ENCODE data around the gene TRIM37. TPM values are rescaled to one million over a fixed set of nuclear protein-coding genes. Genes with fewer than 3 reads are reported as not detected.

The TRIM37 gene
- polyA plus RNA-seq, 1 of the 3 experiments (the other 2 are of a cell fraction) = 20.5 TPM

- ChIA-PET CTCF (no interaction called here), POLR2A (no interaction called here)
- Histone ChIP-seq H3K4me2 (no peak overlapping the region), H3K9me3 (no peaks in the 10 kb centered on the region), H3K36me3 (replicated peaks in 1 of 2; ENCODE audit: control insufficient read depth in 1 of 2, insufficient read depth in 2 of 2, low read length in 1 of 2) (no peaks in the 10 kb centered on the region), H3K4me1 (ENCODE audit: control insufficient read depth in 1 of 2, insufficient read depth in 2 of 2, low read depth in 1 of 2, low read length in 1 of 2) (peaks cover 0 to 2% of the 10 kb centered on the region in 2 experiments; a peak in 1 of 4 replicates), H3K27ac (ENCODE audit: low read depth in 2 of 2, low read length in 1 of 2) (no peak overlapping the region), H3K9me2 (no peaks in the 10 kb centered on the region; the same call in 1 of the 2 replicates), H3K9ac (no peak overlapping the region), H2AFZ (ENCODE audit: low read depth) (no peak overlapping the region), H3F3A (replicated peaks; ENCODE audit: insufficient read depth) (no peaks in the 10 kb centered on the region), H3K27me3 (ENCODE audit: insufficient read depth) (no peaks in the 10 kb centered on the region), H3K79me2 (ENCODE audit: insufficient read depth) (no peaks in the 10 kb centered on the region), H3K4me3 (ENCODE audit: low read depth in 2 of 2, low read length in 1 of 2) (no peak overlapping the region), H4K20me1 (ENCODE audit: insufficient read depth) (no peaks in the 10 kb centered on the region)
- no peak for TF ChIP-seq ZBTB33 (IDR thresholded peaks at IDR 0.05; ENCODE audit: borderline replicate concordance, low read depth)
- no peak for TF ChIP-seq MAX (IDR thresholded peaks at IDR 0.05; ENCODE audit: low read depth)
- TF ChIP-seq REST (IDR thresholded peaks at IDR 0.05; ENCODE audit: low read depth, low read length) = no peak
- no peak for TF ChIP-seq FOXM1 (IDR thresholded peaks at IDR 0.05; ENCODE audit: low read depth)
- no peak for TF ChIP-seq TEAD4 (IDR thresholded peaks at IDR 0.05; ENCODE audit: borderline replicate concordance, insufficient read depth)
- no peak for TF ChIP-seq RAD21 (IDR thresholded peaks at IDR 0.05; ENCODE audit: low read length)
- no peak for TF ChIP-seq RCOR1 (IDR thresholded peaks at IDR 0.05; ENCODE audit: low read length)
- no peak for TF ChIP-seq USF1 (IDR thresholded peaks at IDR 0.05; ENCODE audit: borderline replicate concordance, low read depth)
- no peak for TF ChIP-seq GABPA (IDR thresholded peaks at IDR 0.05; ENCODE audit: low read depth)
- TF ChIP-seq FOXJ3 (CRISPR knock-in tag; IDR thresholded peaks at IDR 0.05) = no peak
- no peak for TF ChIP-seq EP300 (IDR thresholded peaks at IDR 0.05; ENCODE audit: borderline replicate concordance in 1 of 2, low read depth in 1 of 2, low read length in 1 of 2)
- no peak for TF ChIP-seq ELF1 (IDR thresholded peaks at IDR 0.05)
- TF ChIP-seq RXRA (IDR thresholded peaks at IDR 0.05; ENCODE audit: borderline replicate concordance, low read depth) = no peak
- TF ChIP-seq MEF2A (IDR thresholded peaks at IDR 0.05; ENCODE audit: borderline replicate concordance, low read depth) = no peak
- 70% methylated on average over 3 of the region's 3 CpGs for WGBS (ENCODE audit: low lambda C conversion rate)
- no peak for DNase-seq
Observed at GRCh38 chr17:58932956-58933355, 173.7 kb downstream of the TRIM37 start.

Small RNAs within 50 kb of the gene (small RNA-seq; reads per million reads assigned to genes)
- gene MIR301A (181 to 7,204 (median 2,652) reads per million in 7 experiments), gene MIR454 (11.7 to 1,076 (median 745) reads per million in 7 experiments), gene RN7SL716P (0 reads per million in 7 experiments), gene RNU2-58P (0 to 13.5 (median 0.19) reads per million in 7 experiments)

Other genes with a start within 250 kb of the TRIM37 start
- gene SKA2, start 48.3 kb upstream of the TRIM37 start, polyA plus RNA-seq (2012; rRNA removed) = 12.8 and 14.4 TPM in 2 replicates
- 25.8 and 28.4 TPM in 2 replicates for gene PRR11, start 48.9 kb upstream of the TRIM37 start, polyA plus RNA-seq (2012; rRNA removed)
- 11.2 and 15.8 TPM in 2 replicates for gene SMG8, start 103.2 kb upstream of the TRIM37 start, polyA plus RNA-seq (2012; rRNA removed)
- 1.5 and 2.1 TPM in 2 replicates for gene GDPD1, start 113.6 kb upstream of the TRIM37 start, polyA plus RNA-seq (2012; rRNA removed)
- gene YPEL2, start 224.8 kb upstream of the TRIM37 start, polyA plus RNA-seq (2012; rRNA removed) = 3.2 and 5.5 TPM in 2 replicates